GM12864 (cell line): ENCODE measurements around the gene SLF2.

ENCODE experiments used
- DNase-seq: peaks from one replicate; pipeline ENCODE4 v3.0.0-alpha.2; 2011; ENCODE audit warnings: low read depth
- H3K4me3 ChIP-seq: 2 replicates; pipeline ENCODE4 v1.5.1; 2011; ENCODE audit warnings: mild to moderate bottlenecking, low read depth, low read length, control low read depth
- CTCF ChIP-seq: IDR thresholded peaks from 2 replicates; pipeline ENCODE4 v1.5.1; 2011; ENCODE audit warnings: low read depth, mild to moderate bottlenecking, moderate library complexity, low read length, control low read depth, inconsistent platforms; ENCODE audit errors: missing control alignments

SLF2 gene

GRCh38 chr10:101005361-101005760, 92.6 kb downstream of the SLF2 start:
- no peak overlapping the region for H3K4me3 ChIP-seq
- TF ChIP-seq CTCF = no peak
- DNase-seq = no peak

GRCh38 chr10:101005869-101006567, 93.3 kb downstream of the SLF2 start:
- TF ChIP-seq CTCF = no peak

GRCh38 chr10:101006593-101007098, 93.9 kb downstream of the SLF2 start:
- no peak for TF ChIP-seq CTCF
- H3K4me3 ChIP-seq = no peak overlapping the region
- no peak for DNase-seq

More at GRCh38 chr10:101005869-101006567, 93.3 kb downstream of the SLF2 start:
- no peak overlapping the region for H3K4me3 ChIP-seq
- no peak for DNase-seq

- no peak for TF ChIP-seq CTCF
- H3K4me3 ChIP-seq = no peak overlapping the region
- DNase-seq = no peak
Measured at GRCh38 chr10:101007099-101007711, 94.4 kb downstream of the SLF2 start.

GRCh38 chr10:101007915-101008822, 95.4 kb downstream of the SLF2 start:
- TF ChIP-seq CTCF = no peak
- DNase-seq = no peak
- no peak overlapping the region for H3K4me3 ChIP-seq

- no peak overlapping the region for H3K4me3 ChIP-seq
- no peak for TF ChIP-seq CTCF
- DNase-seq = no peak
Measured at GRCh38 chr10:101008823-101009423, 96.2 kb downstream of the SLF2 start.
